22Rv1 (cell line): ENCODE results near the gene GAS6.

Experiments
- CTCF ChIP-seq: fragments of 450-650 bp; IDR thresholded peaks from 2 replicates; pipeline ENCODE4 v1.5.1; 2017; ENCODE audit warnings: mild to moderate bottlenecking
- ZFX ChIP-seq: fragments of 450-650 bp; IDR thresholded peaks from 2 replicates; pipeline ENCODE4 v1.6.1; 2017; ENCODE audit warnings: antibody characterized with exemption, borderline replicate concordance

- TF ChIP-seq CTCF (no peak), ZFX (no peak)
These were observed 22.6 kb downstream of the GAS6 start for GRCh38 chr13:113841353-113841650.
